HG03045 (cell line): Measurements from ENCODE around the gene SGPL1.
"Not testable (repeated sequence)": the region's sequence is repeated elsewhere in the genome, so short reads cannot be mapped to it uniquely, and the experiment has no call there.

Experiments
- ATAC-seq: cut with Tn5 transposase; IDR thresholded peaks from one replicate; pipeline ENCODE4 v1.9.1; 2021; ENCODE audit warnings: mild to moderate bottlenecking, moderate library complexity; ENCODE audit not compliant: unreplicated experiment

The SGPL1 gene

DNA sequence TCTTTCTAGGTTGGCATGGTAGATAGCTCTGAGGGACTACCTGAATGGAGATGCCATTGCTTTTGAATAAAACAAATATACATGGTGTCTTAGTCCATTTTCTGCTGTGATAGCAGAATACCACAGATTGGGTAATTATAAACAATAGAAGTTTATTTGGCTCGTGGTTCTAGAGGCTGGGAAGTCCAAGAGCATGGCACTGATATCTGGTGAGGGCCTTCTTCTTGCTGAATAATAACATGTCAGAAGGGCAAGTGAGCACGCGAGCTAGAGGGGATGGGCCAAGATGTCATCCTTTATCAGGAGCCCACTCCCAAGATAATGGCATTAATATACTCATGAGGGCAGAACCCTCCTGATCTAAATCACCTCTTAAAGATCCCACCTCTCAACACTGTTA lies 21.9 kb downstream of the SGPL1 start:
- ATAC-seq: no peak

GRCh38 chr10:70838270-70838805 lies 22.6 kb downstream of the SGPL1 start:
- no peak for ATAC-seq

GRCh38 chr10:70840836-70841235 lies 25.1 kb downstream of the SGPL1 start:
- ATAC-seq: no peak

GRCh38 chr10:70843333-70843732 lies 27.6 kb downstream of the SGPL1 start:
- ATAC-seq: no peak

GRCh38 chr10:70843776-70844489 lies 28.2 kb downstream of the SGPL1 start:
- ATAC-seq: no peak

- ATAC-seq: no peak
Measured at GRCh38 chr10:70845256-70845655, 29.5 kb downstream of the SGPL1 start.

DNA sequence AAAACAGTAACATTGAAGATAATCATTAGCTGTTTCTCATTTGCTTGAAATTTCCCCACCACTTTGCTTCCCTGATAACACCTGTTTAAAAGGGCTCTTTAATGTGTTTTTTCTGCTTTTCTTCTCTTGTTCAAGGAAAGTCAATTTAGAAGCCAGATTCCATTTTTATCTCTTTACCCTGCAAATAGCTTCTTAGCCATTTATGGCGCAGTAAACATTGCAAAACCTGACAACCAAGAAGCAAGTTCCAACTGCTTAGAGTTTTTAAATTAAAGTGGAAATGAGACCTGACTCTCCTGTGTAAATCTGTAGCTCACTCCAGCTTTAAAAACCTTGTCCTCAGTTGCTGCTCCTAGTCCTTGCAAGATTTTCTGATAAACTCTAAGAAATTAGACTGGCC lies 30.1 kb downstream of the SGPL1 start:
- no peak for ATAC-seq

DNA sequence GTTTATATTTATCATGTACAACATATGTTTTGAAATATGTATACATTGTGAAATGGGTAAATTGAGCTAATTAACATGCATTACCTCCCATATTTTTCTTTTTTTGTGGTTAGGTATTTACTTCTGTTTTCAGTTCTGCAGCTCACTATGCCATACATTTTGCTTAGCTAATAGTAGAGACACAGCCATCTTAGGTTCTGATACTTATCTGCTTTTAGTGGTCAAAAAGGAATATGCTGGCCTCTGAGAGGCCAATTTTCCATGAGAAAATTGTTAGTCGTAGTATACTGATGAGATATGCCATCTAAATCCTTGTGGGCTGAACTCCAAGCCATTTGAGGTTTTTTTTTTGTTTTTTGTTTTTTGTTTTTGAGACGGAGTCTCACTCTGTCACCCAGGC lies 31.0 kb downstream of the SGPL1 start:
- no peak for ATAC-seq

DNA sequence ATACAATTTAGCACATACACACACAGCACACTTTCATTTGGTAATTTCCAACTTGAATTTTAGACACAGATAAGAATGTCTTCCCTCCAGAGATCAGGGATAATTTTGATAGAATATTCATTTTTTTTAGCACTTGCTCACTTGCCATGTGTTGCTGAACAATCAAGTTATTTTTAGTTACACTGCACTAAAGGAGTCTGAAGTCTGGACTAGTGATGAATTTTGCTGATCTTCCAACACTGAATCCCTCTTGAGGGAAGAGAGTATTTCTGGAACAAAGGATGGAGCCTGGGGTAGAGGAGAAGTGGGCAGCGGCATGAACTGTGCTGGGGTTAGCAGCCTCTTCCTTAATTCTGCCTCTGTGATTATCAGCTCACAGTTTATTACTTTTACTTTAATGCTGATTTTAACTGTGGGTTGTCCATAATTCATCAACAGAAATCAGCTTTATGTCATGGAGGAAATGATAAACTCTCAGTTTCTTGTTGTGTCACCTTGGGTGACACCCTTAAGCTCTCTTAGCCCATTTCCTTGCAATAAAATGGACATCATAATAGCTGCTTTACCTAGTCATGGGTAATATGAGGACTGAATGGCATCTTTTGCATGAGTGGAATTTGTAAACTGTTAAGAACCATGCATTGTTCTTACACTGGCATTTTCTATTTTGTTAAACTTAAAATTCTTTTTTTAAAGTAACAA lies 32.1 kb downstream of the SGPL1 start:
- no peak for ATAC-seq

DNA sequence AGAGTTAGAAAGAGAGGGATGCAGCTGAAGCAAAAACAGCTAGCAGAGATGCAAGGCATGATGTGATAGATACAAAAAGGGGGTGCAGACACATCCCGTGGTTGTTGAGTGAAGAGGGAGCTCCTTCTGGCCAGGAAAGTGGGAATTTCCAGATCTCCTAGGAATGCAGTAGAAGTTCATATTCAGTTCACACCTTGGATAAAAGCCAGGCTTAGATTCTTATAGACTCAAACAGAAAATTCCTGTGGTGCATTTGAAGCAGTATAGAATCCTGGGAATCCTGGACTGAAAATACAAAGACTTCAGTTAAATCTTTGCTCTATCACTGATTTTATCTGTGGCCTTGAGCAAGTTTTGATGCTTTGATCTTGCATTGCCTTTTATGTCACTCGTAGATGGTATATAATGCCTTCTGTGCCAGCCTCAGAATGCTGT lies 33.9 kb downstream of the SGPL1 start:
- ATAC-seq: no peak

- ATAC-seq: no peak
Measured at GRCh38 chr10:70850097-70850496, 34.3 kb downstream of the SGPL1 start.

GRCh38 chr10:70851597-70852475 lies 36.1 kb downstream of the SGPL1 start:
- no peak for ATAC-seq

- no peak for ATAC-seq
Measured at GRCh38 chr10:70853038-70853437, 37.3 kb downstream of the SGPL1 start.

GRCh38 chr10:70853457-70853856 lies 37.7 kb downstream of the SGPL1 start:
- ATAC-seq: no peak

DNA sequence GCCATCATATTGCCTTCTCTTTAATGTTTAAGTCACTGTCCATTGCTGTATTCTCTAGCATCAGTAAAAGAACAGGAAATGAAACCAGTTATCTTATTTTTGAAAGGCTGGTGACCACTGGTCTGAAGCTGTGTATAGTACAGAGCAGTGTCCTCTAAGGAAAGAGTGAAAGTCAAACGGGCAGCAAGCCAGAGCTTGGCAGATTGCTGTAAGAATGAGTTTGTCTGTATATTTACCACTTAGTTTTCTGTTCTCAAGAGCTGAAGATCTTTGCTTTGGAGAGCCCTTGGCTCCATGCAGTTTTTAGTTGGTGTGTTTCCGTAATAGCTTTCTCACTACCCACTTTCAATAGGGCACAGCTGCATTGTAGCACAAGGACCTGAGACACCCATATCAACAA lies 40.7 kb downstream of the SGPL1 start:
- no peak for ATAC-seq

DNA sequence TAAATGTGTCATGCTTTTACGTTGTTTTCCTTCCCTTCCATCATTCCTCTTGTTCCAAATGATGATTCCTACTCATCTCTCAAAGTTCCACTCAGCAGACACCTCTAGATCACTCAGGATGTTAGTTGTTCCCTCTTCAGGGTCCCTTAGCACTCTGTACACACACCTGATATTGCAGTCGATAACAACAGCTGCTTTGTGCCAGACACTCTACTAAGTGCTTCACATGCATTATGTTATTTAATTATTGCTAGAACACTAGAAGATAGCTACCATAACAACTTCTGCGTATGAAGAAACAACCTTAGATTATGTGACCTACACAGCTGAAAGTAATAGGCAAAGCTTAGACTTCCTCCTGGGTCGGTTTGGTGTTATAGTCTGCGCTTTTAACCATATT lies 43.0 kb downstream of the SGPL1 start:
- ATAC-seq: no peak

DNA sequence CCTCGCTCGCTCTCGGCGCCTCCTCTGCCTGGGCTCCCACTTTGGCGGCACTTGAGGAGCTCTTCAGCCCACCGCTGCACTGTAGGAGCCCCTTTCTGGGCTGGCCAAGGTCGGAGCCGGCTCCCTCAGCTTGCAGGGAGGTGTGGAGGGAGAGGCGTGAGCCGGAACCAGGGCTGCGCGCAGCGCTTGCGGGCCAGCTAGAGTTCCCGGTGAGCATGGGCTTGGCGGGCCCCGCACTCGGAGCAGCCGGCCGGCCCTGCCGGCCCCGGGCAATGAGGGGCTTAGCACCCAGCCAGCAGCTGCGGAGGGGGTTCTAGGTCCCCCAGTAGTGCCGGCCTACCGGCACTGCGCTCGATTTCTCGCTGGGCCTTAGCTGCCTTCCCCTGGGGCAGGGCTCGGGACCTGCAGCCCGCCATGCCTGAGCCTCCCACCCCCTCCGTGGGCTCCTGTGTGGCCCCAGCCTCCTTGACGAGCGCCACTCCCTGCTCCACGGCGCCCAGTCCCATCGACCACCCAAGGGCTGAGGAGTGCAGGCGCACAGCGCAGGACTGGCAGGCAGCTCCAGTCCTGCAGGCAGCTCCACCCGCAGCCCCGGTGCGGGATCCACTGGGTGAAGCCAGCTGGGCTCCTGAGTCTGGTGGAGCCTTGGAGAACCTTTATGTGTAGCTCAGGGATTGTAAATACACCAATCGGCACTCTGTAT lies 45.9 kb downstream of the SGPL1 start:
- not testable (repeated sequence) for ATAC-seq

- ATAC-seq: no peak
Measured at GRCh38 chr10:70863470-70864160, 47.9 kb downstream of the SGPL1 start.

- ATAC-seq: no peak
Measured at GRCh38 chr10:70864935-70865334, 49.2 kb downstream of the SGPL1 start.

- no peak for ATAC-seq
Measured at GRCh38 chr10:70866424-70866823, 50.7 kb downstream of the SGPL1 start.
